Stimulated activated memory B cell treated with anti-CD40 and anti-IgM and Interleukin-4, amounts not matched to agents 10 μg/mL and 1 μg/mL and 100 μg/mL, for 72 hours (primary cell): ENCODE results near the gene PIP4K2B.
A peak's percentile ranks its signal among the peaks of the same experiment; 100 is the strongest.
"Not testable (repeated sequence)": the region's sequence is repeated elsewhere in the genome, so short reads cannot be mapped to it uniquely, and the experiment has no call there.

Experiments
- ATAC-seq: fragments of 150-1000 bp; cut with Tn5 transposase; 2 replicates; pipeline ENCODE4 v1.10.0; 2021
- H3K27ac Mint-ChIP-seq: one replicate; pipeline ENCODE4 v1.8.0; 2022; ENCODE audit warnings: mild to moderate bottlenecking, mixed read lengths
- H3K27me3 Mint-ChIP-seq: one replicate; pipeline ENCODE4 v1.8.0; 2022; ENCODE audit warnings: mixed read lengths
- H3K36me3 Mint-ChIP-seq: one replicate; pipeline ENCODE4 v1.8.0; 2022; ENCODE audit warnings: mixed read lengths
- H3K4me1 Mint-ChIP-seq: one replicate; pipeline ENCODE4 v1.8.0; 2022; ENCODE audit warnings: mixed read lengths
- H3K4me3 Mint-ChIP-seq: one replicate; pipeline ENCODE4 v1.8.0; 2022; ENCODE audit warnings: mild to moderate bottlenecking, moderate library complexity, mixed read lengths
- H3K9me3 Mint-ChIP-seq: one replicate; pipeline ENCODE4 v1.8.0; 2022; ENCODE audit warnings: mixed read lengths

The PIP4K2B gene

GRCh38 chr17:38790148-38790707 lies 9.1 kb downstream of the PIP4K2B start:
- H3K4me3 Mint-ChIP-seq, H3K27me3 Mint-ChIP-seq: not testable (repeated sequence)
- H3K4me1 Mint-ChIP-seq: peaks cover 24% of the 10 kb centered on the region

GRCh38 chr17:38789185-38789584 lies 10.2 kb downstream of the PIP4K2B start:
- H3K27ac Mint-ChIP-seq: no peak overlapping the region
- peaks cover 34% of the 10 kb centered on the region for H3K36me3 Mint-ChIP-seq
- H3K27me3 Mint-ChIP-seq: no peaks in the 10 kb centered on the region
- H3K9me3 Mint-ChIP-seq: no peaks in the 10 kb centered on the region
- ATAC-seq: no peak
- peaks cover 20% of the 10 kb centered on the region for H3K4me1 Mint-ChIP-seq
- H3K4me3 Mint-ChIP-seq: no peak overlapping the region

More at GRCh38 chr17:38790148-38790707, 9.1 kb downstream of the PIP4K2B start:
- ATAC-seq, H3K27ac Mint-ChIP-seq, H3K9me3 Mint-ChIP-seq: not testable (repeated sequence)
- peaks cover 28% of the 10 kb centered on the region for H3K36me3 Mint-ChIP-seq

- Mint-ChIP-seq H3K4me1 (peaks cover 12% of the 10 kb centered on the region), H3K36me3 (peaks cover 36% of the 10 kb centered on the region)
- not testable (repeated sequence) for ATAC-seq, H3K4me3 Mint-ChIP-seq, H3K27ac Mint-ChIP-seq, H3K9me3 Mint-ChIP-seq, H3K27me3 Mint-ChIP-seq
These were observed 11.4 kb downstream of the PIP4K2B start for GRCh38 chr17:38787999-38788398.

GRCh38 chr17:38786372-38786771 lies 13.0 kb downstream of the PIP4K2B start:
- Mint-ChIP-seq H3K27me3 (no peaks in the 10 kb centered on the region), H3K36me3 (peaks cover 36% of the 10 kb centered on the region), H3K27ac (no peak overlapping the region), H3K9me3 (no peaks in the 10 kb centered on the region), H3K4me1 (peaks cover 12% of the 10 kb centered on the region), H3K4me3 (no peak overlapping the region)
- ATAC-seq: no peak

- Mint-ChIP-seq H3K4me1 (peaks cover 6% of the 10 kb centered on the region), H3K4me3 (no peak overlapping the region), H3K27me3 (no peaks in the 10 kb centered on the region), H3K36me3 (peaks cover 66% of the 10 kb centered on the region), H3K9me3 (no peaks in the 10 kb centered on the region), H3K27ac (no peak overlapping the region)
- ATAC-seq: no peak
These were observed 16.1 kb downstream of the PIP4K2B start for GRCh38 chr17:38783227-38783626.

- ATAC-seq: no peak
- no peaks in the 10 kb centered on the region for H3K4me1 Mint-ChIP-seq
- H3K27me3 Mint-ChIP-seq: no peaks in the 10 kb centered on the region
- H3K9me3 Mint-ChIP-seq: no peaks in the 10 kb centered on the region
- H3K4me3 Mint-ChIP-seq: no peak overlapping the region
- H3K36me3 Mint-ChIP-seq: peaks cover 69% of the 10 kb centered on the region
- H3K27ac Mint-ChIP-seq: no peak overlapping the region
These were observed 19.2 kb downstream of the PIP4K2B start for GRCh38 chr17:38779965-38780752.

GRCh38 chr17:38777641-38778250 lies 21.6 kb downstream of the PIP4K2B start:
- no peak overlapping the region for H3K4me3 Mint-ChIP-seq
- no peaks in the 10 kb centered on the region for H3K27me3 Mint-ChIP-seq
- ATAC-seq: no peak
- no peak overlapping the region for H3K27ac Mint-ChIP-seq
- peaks cover 65% of the 10 kb centered on the region for H3K36me3 Mint-ChIP-seq
- no peaks in the 10 kb centered on the region for H3K4me1 Mint-ChIP-seq
- H3K9me3 Mint-ChIP-seq: no peaks in the 10 kb centered on the region

GRCh38 chr17:38773258-38773657 lies 26.1 kb downstream of the PIP4K2B start:
- Mint-ChIP-seq H3K27me3 (no peaks in the 10 kb centered on the region), H3K4me1 (no peaks in the 10 kb centered on the region), H3K36me3 (peaks cover 68% of the 10 kb centered on the region), H3K9me3 (no peaks in the 10 kb centered on the region), H3K4me3 (no peak overlapping the region), H3K27ac (no peak overlapping the region)
- no peak for ATAC-seq

- no peak for ATAC-seq
- Mint-ChIP-seq H3K36me3 (peaks cover 78% of the 10 kb centered on the region), H3K27me3 (no peaks in the 10 kb centered on the region), H3K27ac (peak overlapping the region; percentile 24), H3K9me3 (no peaks in the 10 kb centered on the region), H3K4me1 (peaks cover 5% of the 10 kb centered on the region), H3K4me3 (no peak overlapping the region)
These were observed 30.9 kb downstream of the PIP4K2B start for GRCh38 chr17:38768417-38768816.

- Mint-ChIP-seq H3K27me3 (no peaks in the 10 kb centered on the region), H3K9me3 (no peaks in the 10 kb centered on the region), H3K27ac (no peak overlapping the region), H3K36me3 (peaks cover 80% of the 10 kb centered on the region), H3K4me3 (no peak overlapping the region), H3K4me1 (peaks cover 10% of the 10 kb centered on the region)
- no peak for ATAC-seq
These were observed 33.0 kb downstream of the PIP4K2B start for GRCh38 chr17:38766341-38766740.

- Mint-ChIP-seq H3K9me3 (no peaks in the 10 kb centered on the region), H3K27me3 (no peaks in the 10 kb centered on the region), H3K36me3 (peaks cover 60% of the 10 kb centered on the region), H3K4me3 (no peak overlapping the region), H3K4me1 (peaks cover 11% of the 10 kb centered on the region), H3K27ac (peak overlapping the region; percentile 41)
- ATAC-seq: no peak
These were observed 37.1 kb downstream of the PIP4K2B start for GRCh38 chr17:38762231-38762630.

- Mint-ChIP-seq H3K4me1 (peaks cover 8% of the 10 kb centered on the region), H3K27me3 (no peaks in the 10 kb centered on the region), H3K36me3 (peaks cover 54% of the 10 kb centered on the region), H3K27ac (peak overlapping the region; percentile 41), H3K4me3 (no peak overlapping the region), H3K9me3 (no peaks in the 10 kb centered on the region)
- ATAC-seq: no peak
These were observed 37.7 kb downstream of the PIP4K2B start for GRCh38 chr17:38761612-38762011.

GRCh38 chr17:38753071-38753506 lies 46.3 kb downstream of the PIP4K2B start:
- Mint-ChIP-seq H3K27me3 (peaks cover 22% of the 10 kb centered on the region), H3K4me1 (peaks cover 36% of the 10 kb centered on the region), H3K27ac (peak overlapping the region; percentile 85), H3K9me3 (no peaks in the 10 kb centered on the region), H3K36me3 (peaks cover 12% of the 10 kb centered on the region), H3K4me3 (peak overlapping the region; percentile 92)
- ATAC-seq: no peak

- Mint-ChIP-seq H3K4me3 (peak within 1 kb of the TSS; percentile 92), H3K36me3 (peaks cover 12% of the 10 kb centered on the region), H3K4me1 (peaks cover 41% of the 10 kb centered on the region), H3K9me3 (no peaks in the 10 kb centered on the region), H3K27me3 (peaks cover 28% of the 10 kb centered on the region), H3K27ac (peak within 1 kb of the TSS; percentile 85)
- peak; percentile 95 for ATAC-seq
These were observed 46.9 kb downstream of the PIP4K2B start, which contains the start of gene PSMB3 for GRCh38 chr17:38752308-38753070. TSS of gene PSMB3 (plus strand) at chr17:38752741. CDS start at chr17:38752827, 86 bp downstream.

GRCh38 chr17:38751808-38752307 lies 47.5 kb downstream of the PIP4K2B start:
- peaks cover 45% of the 10 kb centered on the region for H3K4me1 Mint-ChIP-seq
- peak overlapping the region; percentile 85 for H3K27ac Mint-ChIP-seq
- ATAC-seq: peak; percentile 55

More at GRCh38 chr17:38751808-38752307, 47.5 kb downstream of the PIP4K2B start:
- peaks cover 35% of the 10 kb centered on the region for H3K27me3 Mint-ChIP-seq
- H3K36me3 Mint-ChIP-seq: peaks cover 12% of the 10 kb centered on the region
- peak overlapping the region; percentile 92 for H3K4me3 Mint-ChIP-seq
- no peaks in the 10 kb centered on the region for H3K9me3 Mint-ChIP-seq
